RCC 7860 (cell line): ENCODE measurements around the gene HCK.

ENCODE experiments used
- DNase-seq: peaks from one replicate; pipeline ENCODE4 v3.0.0-alpha.2; 2015; ENCODE audit warnings: low spot score
- FAIRE-seq: peaks from 2 replicates; lab custom pipeline; 2012; peaks lifted over from hg19 to GRCh38; lab: Jason Lieb, UNC

The HCK gene

GRCh38 chr20:32052090-32052777 is at the start of gene HCK:
TSS of gene HCK (plus strand) at chr20:32052242.
- FAIRE-seq: no peak
- no peak for DNase-seq

- FAIRE-seq (no peak), DNase-seq (no peak)
These were observed 48.7 kb upstream of the HCK start for GRCh38 chr20:32003325-32003724.

- no peak for FAIRE-seq
- no peak for DNase-seq
These were observed 47.1 kb upstream of the HCK start for GRCh38 chr20:32004963-32005362.

GRCh38 chr20:32006053-32006452 is 46.0 kb upstream of the HCK start:
- DNase-seq (no peak), FAIRE-seq (no peak)

- FAIRE-seq: no peak
- DNase-seq: no peak
These were observed 44.9 kb upstream of the HCK start for GRCh38 chr20:32006841-32007786.

- peak; percentile 17 for DNase-seq
These were observed 44.0 kb upstream of the HCK start for GRCh38 chr20:32007787-32008616.

GRCh38 chr20:32009564-32009963 is 42.5 kb upstream of the HCK start:
- DNase-seq (no peak), FAIRE-seq (no peak)

More at GRCh38 chr20:32007787-32008616, 44.0 kb upstream of the HCK start:
- FAIRE-seq: no peak

GRCh38 chr20:32010101-32010500 is 41.9 kb upstream of the HCK start, which contains the start of gene CCM2L:
TSS of gene CCM2L (plus strand) at chr20:32010438. CDS start at chr20:32010455, 17 bp downstream.
- DNase-seq (no peak), FAIRE-seq (no peak)

- FAIRE-seq (no peak), DNase-seq (no peak)
These were observed 41.4 kb upstream of the HCK start for GRCh38 chr20:32010666-32011065.

GRCh38 chr20:32012159-32012688 is 39.8 kb upstream of the HCK start:
- FAIRE-seq (no peak), DNase-seq (no peak)

- no peak for FAIRE-seq
- DNase-seq: no peak
These were observed 38.7 kb upstream of the HCK start for GRCh38 chr20:32013326-32013725.

- no peak for DNase-seq
- no peak for FAIRE-seq
These were observed 34.3 kb upstream of the HCK start for GRCh38 chr20:32017711-32018251.

GRCh38 chr20:32018269-32019155 is 33.5 kb upstream of the HCK start:
- peak; percentile 24 for DNase-seq
- no peak for FAIRE-seq

- FAIRE-seq (no peak), DNase-seq (no peak)
These were observed 32.9 kb upstream of the HCK start for GRCh38 chr20:32019156-32019510.

GRCh38 chr20:32019563-32020463 is 32.2 kb upstream of the HCK start:
- DNase-seq (no peak), FAIRE-seq (no peak)

- DNase-seq (no peak), FAIRE-seq (no peak)
These were observed 31.0 kb upstream of the HCK start for GRCh38 chr20:32021091-32021490.

- FAIRE-seq: no peak
- no peak for DNase-seq
These were observed 27.3 kb upstream of the HCK start for GRCh38 chr20:32024683-32025295.

- DNase-seq (no peak), FAIRE-seq (no peak)
These were observed 24.4 kb upstream of the HCK start for GRCh38 chr20:32027643-32028042.
